ENCODE measurements around the gene TMEM198.

TMEM198 gene

GRCh38 chr2:219507581-219508443, 36.0 kb upstream of the TMEM198 start:
- Histone ChIP-seq H3K27me3 (ENCODE audit: control insufficient read depth, low read length) (peaks cover 36% of the 10 kb centered on the region), H3K4me1 (ENCODE audit: control insufficient read depth, low read length) (peaks cover 7% of the 10 kb centered on the region; the same call in 1 of the 2 replicates), H3K4me2 (ENCODE audit: low read length) (no peak overlapping the region), H3K4me3 (ENCODE audit: low read length) (no peak overlapping the region), H3K36me3 (ENCODE audit: control insufficient read depth, low read length) (no peaks in the 10 kb centered on the region), H3K9me2 (replicated peaks; ENCODE audit: control insufficient read depth, low read length) (no peaks in the 10 kb centered on the region), H3K27ac (ENCODE audit: low read depth, low read length) (no peak overlapping the region), H3K9me3 (ENCODE audit: control insufficient read depth, insufficient read depth, low read length) (no peaks in the 10 kb centered on the region), H3F3A (ENCODE audit: control insufficient read depth, insufficient read depth) (no peaks in the 10 kb centered on the region), H4K20me1 (ENCODE audit: control insufficient read depth, insufficient read depth, low read depth, low read length) (no peaks in the 10 kb centered on the region), H3K79me2 (ENCODE audit: control insufficient read depth, low read length) (no peaks in the 10 kb centered on the region)
- TF ChIP-seq EZH2phosphoT487 (IDR thresholded peaks at IDR 0.05; ENCODE audit: borderline replicate concordance, low read length) (no peak), CTCF (IDR thresholded peaks at IDR 0.05; ENCODE audit: low read depth, low read length, poor library complexity, severe bottlenecking) (no peak)

- no peaks in the 10 kb centered on the region for H3F3A ChIP-seq (ENCODE audit: control insufficient read depth, insufficient read depth)
- H3K27ac ChIP-seq (ENCODE audit: low read depth, low read length) = no peak overlapping the region
- H3K4me1 ChIP-seq (ENCODE audit: control insufficient read depth, low read length) = peaks cover 7% of the 10 kb centered on the region; the same call in 1 of the 2 replicates
- no peaks in the 10 kb centered on the region for H3K36me3 ChIP-seq (ENCODE audit: control insufficient read depth, low read length)
- H4K20me1 ChIP-seq (ENCODE audit: control insufficient read depth, insufficient read depth, low read depth, low read length) = no peaks in the 10 kb centered on the region
- peaks cover 42% of the 10 kb centered on the region for H3K27me3 ChIP-seq (ENCODE audit: control insufficient read depth, low read length)
- TF ChIP-seq EZH2phosphoT487 (IDR thresholded peaks at IDR 0.05; ENCODE audit: borderline replicate concordance, low read length) (no peak), CTCF (IDR thresholded peaks at IDR 0.05; ENCODE audit: low read depth, low read length, poor library complexity, severe bottlenecking) (no peak)
- H3K79me2 ChIP-seq (ENCODE audit: control insufficient read depth, low read length) = no peaks in the 10 kb centered on the region
- H3K9me3 ChIP-seq (ENCODE audit: control insufficient read depth, insufficient read depth, low read length) = no peaks in the 10 kb centered on the region
- no peak overlapping the region for H3K4me2 ChIP-seq (ENCODE audit: low read length)
- H3K4me3 ChIP-seq (ENCODE audit: low read length) = no peak overlapping the region
- no peaks in the 10 kb centered on the region for H3K9me2 ChIP-seq (replicated peaks; ENCODE audit: control insufficient read depth, low read length)
These were observed 35.4 kb upstream of the TMEM198 start for GRCh38 chr2:219508444-219508734.

DNA sequence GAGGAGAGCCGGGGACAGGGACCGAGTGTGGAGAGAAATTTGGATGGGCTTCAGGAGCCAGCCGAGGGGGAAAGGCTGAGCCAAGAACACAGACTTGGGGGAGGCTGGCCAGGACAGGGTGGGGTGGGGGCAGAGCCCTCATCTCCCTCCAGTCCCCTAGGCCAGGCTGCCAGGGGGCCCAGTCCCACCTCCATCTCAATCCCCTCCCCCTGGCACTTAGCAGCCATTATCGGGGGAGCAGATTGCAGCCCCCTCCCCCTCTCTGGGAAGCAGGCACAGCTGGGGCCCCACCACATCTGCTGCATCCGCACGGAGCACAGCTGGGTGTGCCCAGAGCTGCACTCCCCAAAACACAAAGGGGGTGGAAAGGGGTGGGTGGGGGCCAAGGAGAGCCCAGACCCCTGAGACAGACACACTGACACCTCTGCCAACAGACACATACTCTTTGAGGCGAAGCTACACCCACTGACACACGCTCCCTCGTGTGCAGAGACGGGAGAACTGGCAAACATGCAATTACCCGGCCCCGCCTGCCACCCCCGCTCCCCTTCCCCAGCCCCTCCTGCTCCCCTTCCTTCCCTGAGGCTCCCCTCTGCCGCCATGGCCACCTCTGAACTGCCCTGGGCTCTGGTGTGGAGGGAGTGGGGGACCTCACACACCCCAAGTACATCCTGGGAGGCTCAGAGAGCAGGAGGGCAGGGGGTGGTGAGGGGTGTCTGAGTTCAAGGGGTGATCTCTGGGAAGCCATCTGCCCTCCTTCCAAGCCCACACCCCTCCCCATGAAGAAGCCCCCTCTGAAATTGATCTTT, 34.7 kb upstream of the TMEM198 start:
- Histone ChIP-seq H3K79me2 (ENCODE audit: control insufficient read depth, low read length) (no peaks in the 10 kb centered on the region), H3K4me2 (ENCODE audit: low read length) (peak overlapping the region; percentile 47; the same call in 1 of the 2 replicates), H3K27ac (ENCODE audit: low read depth, low read length) (no peak overlapping the region), H4K20me1 (ENCODE audit: control insufficient read depth, insufficient read depth, low read depth, low read length) (no peaks in the 10 kb centered on the region; the same call in 1 of the 2 replicates), H3K9me3 (ENCODE audit: control insufficient read depth, insufficient read depth, low read length) (no peaks in the 10 kb centered on the region), H3K4me3 (ENCODE audit: low read length) (no peak overlapping the region), H3K9me2 (replicated peaks; ENCODE audit: control insufficient read depth, low read length) (no peaks in the 10 kb centered on the region), H3K27me3 (ENCODE audit: control insufficient read depth, low read length) (peaks cover 50% of the 10 kb centered on the region), H3K36me3 (ENCODE audit: control insufficient read depth, low read length) (no peaks in the 10 kb centered on the region), H3F3A (ENCODE audit: control insufficient read depth, insufficient read depth) (no peaks in the 10 kb centered on the region), H3K4me1 (ENCODE audit: control insufficient read depth, low read length) (peaks cover 7% of the 10 kb centered on the region; the same call in 1 of the 2 replicates)
- TF ChIP-seq EZH2phosphoT487 (IDR thresholded peaks at IDR 0.05; ENCODE audit: borderline replicate concordance, low read length) (no peak), CTCF (IDR thresholded peaks at IDR 0.05; ENCODE audit: low read depth, low read length, poor library complexity, severe bottlenecking) (no peak)

All from DOHH2 (cell line).